Kidney epithelial cell (primary cell): ENCODE data around the gene SAMD4A. TPM values are rescaled to one million over a fixed set of nuclear protein-coding genes. Genes with fewer than 3 reads are reported as not detected.

Experiments used
- DNase-seq: peaks from one replicate; pipeline ENCODE4 v3.0.0-alpha.2; 2010; ENCODE audit warnings: low read depth
- H3K27me3 ChIP-seq: 2 replicates; pipeline ENCODE4 v1.6.0; 2011; ENCODE audit warnings: low read length; ENCODE audit not compliant: control insufficient read depth, insufficient read depth
- H3K36me3 ChIP-seq: 2 replicates; pipeline ENCODE4 v1.5.1; 2011; ENCODE audit warnings: low read length; ENCODE audit not compliant: control insufficient read depth, insufficient read depth
- H3K4me3 ChIP-seq: 2 replicates; pipeline ENCODE4 v1.5.1; 2011; ENCODE audit warnings: low read depth, mild to moderate bottlenecking, control low read depth, low read length
- CTCF ChIP-seq: IDR thresholded peaks from 2 replicates; pipeline ENCODE4 v1.5.1; 2011; ENCODE audit warnings: mild to moderate bottlenecking, moderate library complexity, low read length, control low read depth, inconsistent platforms; ENCODE audit not compliant: insufficient read depth, poor library complexity, severe bottlenecking
- total RNA-seq: library from RNA; depleted of rRNA; stranded (reverse); fragments of >200 nt; gene quantifications from 2 replicates; pipeline ENCODE4 v1.2.3, GENCODE V29; 2015

The SAMD4A gene
- total RNA-seq, 1 donor from 2014 or later, result 14.5 TPM

- H3K36me3 ChIP-seq, result peaks cover 4% of the 10 kb centered on the region
- H3K27me3 ChIP-seq, result no peaks in the 10 kb centered on the region
- no peak overlapping the region for H3K4me3 ChIP-seq
- no peak for TF ChIP-seq CTCF
- no peak for DNase-seq
Observed at GRCh38 chr14:54768501-54769129, 201.7 kb downstream of the SAMD4A start.

- Histone ChIP-seq H3K36me3 (peaks cover 1% of the 10 kb centered on the region), H3K27me3 (no peaks in the 10 kb centered on the region), H3K4me3 (no peak overlapping the region)
- no peak for TF ChIP-seq CTCF
- no peak for DNase-seq
Observed at GRCh38 chr14:54769951-54770863, 203.3 kb downstream of the SAMD4A start.

GRCh38 chr14:54771411-54772027 lies 204.6 kb downstream of the SAMD4A start:
- Histone ChIP-seq H3K36me3 (peaks cover 1% of the 10 kb centered on the region), H3K4me3 (no peak overlapping the region), H3K27me3 (no peaks in the 10 kb centered on the region)
- DNase-seq, result no peak
- no peak for TF ChIP-seq CTCF

GRCh38 chr14:54772451-54772881 lies 205.5 kb downstream of the SAMD4A start:
- H3K27me3 ChIP-seq, result no peaks in the 10 kb centered on the region
- H3K36me3 ChIP-seq, result peaks cover 1% of the 10 kb centered on the region
- TF ChIP-seq CTCF, result no peak
- no peak overlapping the region for H3K4me3 ChIP-seq
- no peak for DNase-seq

DNA sequence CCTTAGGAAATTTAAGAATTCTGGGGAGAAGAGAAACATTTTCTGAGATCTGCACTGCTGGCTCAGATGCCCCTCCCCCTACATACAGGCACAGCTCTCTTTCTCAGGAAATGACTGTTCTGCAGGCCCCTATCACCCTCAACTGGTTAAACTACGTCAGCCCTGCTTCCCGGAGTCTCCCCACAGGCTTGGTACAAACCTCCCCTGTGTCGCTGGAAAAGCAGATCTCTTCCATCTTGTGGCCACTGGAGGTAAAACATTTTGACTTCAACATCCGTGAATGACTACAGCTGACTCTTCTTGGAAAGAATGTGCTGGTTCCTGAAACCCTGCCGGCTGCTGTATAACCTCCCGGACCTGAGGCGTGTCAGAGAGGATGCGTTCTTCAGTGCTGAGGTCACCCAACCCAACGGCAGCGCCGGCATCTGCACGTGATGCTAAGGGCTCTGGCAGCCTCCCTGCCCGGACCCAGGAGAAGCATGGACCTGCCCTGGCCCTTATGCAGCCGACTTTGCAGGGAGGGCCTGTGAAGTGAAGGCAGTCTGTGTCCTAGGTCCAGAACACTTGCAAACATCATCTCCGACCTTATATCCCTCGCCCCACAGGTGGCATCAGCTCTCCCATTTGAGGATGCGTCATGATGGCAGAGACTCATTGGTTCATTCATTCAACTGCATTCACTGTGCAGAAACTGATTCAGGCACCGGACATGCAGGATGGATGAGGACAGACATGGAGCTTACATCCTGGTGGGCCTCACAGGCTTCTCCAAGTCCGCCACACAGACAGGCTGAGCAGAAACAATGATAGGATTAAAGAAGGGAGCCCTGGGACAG lies 206.5 kb downstream of the SAMD4A start:
- peak; percentile 98 for DNase-seq

More for the DNA sequence above, 206.5 kb downstream of the SAMD4A start:
- TF ChIP-seq CTCF, result peak; percentile 65
- Histone ChIP-seq H3K4me3 (no peak overlapping the region), H3K27me3 (no peaks in the 10 kb centered on the region), H3K36me3 (peaks cover 1% of the 10 kb centered on the region)
